Central memory CD8-positive, alpha-beta T cell (primary cell): ENCODE data around the gene FXN.
A peak's percentile ranks its signal among the peaks of the same experiment; 100 is the strongest.
"Not testable (repeated sequence)": the region's sequence is repeated elsewhere in the genome, so short reads cannot be mapped to it uniquely, and the experiment has no call there.

Source experiments
- ATAC-seq: fragments of 150-1000 bp; cut with Tn5 transposase; replicated peaks from 2 replicates; pipeline ENCODE4 v1.10.0; 2022; ENCODE audit warnings: mild to moderate bottlenecking, moderate FRiP score, moderate number of reproducible peaks; ENCODE audit not compliant: poor library complexity, severe bottlenecking; ENCODE audit errors: extremely low read depth
- DNase-seq, 2 donors: peaks; one replicate each; pipeline ENCODE4 v3.0.0; 2021; ENCODE audit warnings: low spot score in 2 of 2
- H3K27ac Mint-ChIP-seq: one replicate; pipeline ENCODE4 v1.8.0; 2022; ENCODE audit warnings: low read depth, mild to moderate bottlenecking, moderate library complexity, mixed read lengths
- H3K27me3 Mint-ChIP-seq: one replicate; pipeline ENCODE4 v1.8.0; 2022; ENCODE audit warnings: mixed read lengths
- H3K36me3 Mint-ChIP-seq: one replicate; pipeline ENCODE4 v1.8.0; 2022; ENCODE audit warnings: mild to moderate bottlenecking, moderate library complexity, mixed read lengths; ENCODE audit not compliant: insufficient read depth
- H3K4me1 Mint-ChIP-seq: one replicate; pipeline ENCODE4 v1.8.0; 2022; ENCODE audit warnings: mixed read lengths
- H3K4me3 Mint-ChIP-seq: one replicate; pipeline ENCODE4 v1.8.0; 2022; ENCODE audit warnings: mild to moderate bottlenecking, moderate library complexity, mixed read lengths
- H3K9me3 Mint-ChIP-seq: one replicate; pipeline ENCODE4 v1.8.0; 2022; ENCODE audit warnings: mixed read lengths

FXN gene

GRCh38 chr9:69030851-69031645 lies 4.5 kb upstream of the FXN start:
- no peak overlapping the region for H3K4me3 Mint-ChIP-seq
- H3K36me3 Mint-ChIP-seq = peaks cover 2% of the 10 kb centered on the region
- no peaks in the 10 kb centered on the region for H3K27me3 Mint-ChIP-seq
- ATAC-seq (no peak), DNase-seq (no peak)
- H3K4me1 Mint-ChIP-seq = peaks cover 1% of the 10 kb centered on the region
- H3K9me3 Mint-ChIP-seq = no peaks in the 10 kb centered on the region
- no peak overlapping the region for H3K27ac Mint-ChIP-seq

GRCh38 chr9:69034071-69034470 lies 1.5 kb upstream of the FXN start:
- Mint-ChIP-seq H3K4me1 (peaks cover 10% of the 10 kb centered on the region), H3K27me3 (no peaks in the 10 kb centered on the region), H3K4me3 (no peak overlapping the region), H3K36me3 (peaks cover 4% of the 10 kb centered on the region), H3K27ac (no peak overlapping the region), H3K9me3 (no peaks in the 10 kb centered on the region)
- ATAC-seq = no peak
- DNase-seq = no peak

DNA sequence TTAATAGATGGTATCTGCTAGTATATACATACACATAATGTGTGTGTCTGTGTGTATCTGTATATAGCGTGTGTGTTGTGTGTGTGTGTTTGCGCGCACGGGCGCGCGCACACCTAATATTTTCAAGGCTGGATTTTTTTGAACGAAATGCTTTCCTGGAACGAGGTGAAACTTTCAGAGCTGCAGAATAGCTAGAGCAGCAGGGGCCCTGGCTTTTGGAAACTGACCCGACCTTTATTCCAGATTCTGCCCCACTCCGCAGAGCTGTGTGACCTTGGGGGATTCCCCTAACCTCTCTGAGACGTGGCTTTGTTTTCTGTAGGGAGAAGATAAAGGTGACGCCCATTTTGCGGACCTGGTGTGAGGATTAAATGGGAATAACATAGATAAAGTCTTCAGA lies 757 bp downstream of the FXN start:
- peak overlapping the region; percentile 95 for H3K4me3 Mint-ChIP-seq
- peaks cover 4% of the 10 kb centered on the region for H3K36me3 Mint-ChIP-seq
- no peak for DNase-seq
- ATAC-seq = peak; percentile 22
- H3K27me3 Mint-ChIP-seq = no peaks in the 10 kb centered on the region
- peaks cover 16% of the 10 kb centered on the region for H3K4me1 Mint-ChIP-seq
- H3K27ac Mint-ChIP-seq = peak overlapping the region; percentile 85
- H3K9me3 Mint-ChIP-seq = no peaks in the 10 kb centered on the region

DNA sequence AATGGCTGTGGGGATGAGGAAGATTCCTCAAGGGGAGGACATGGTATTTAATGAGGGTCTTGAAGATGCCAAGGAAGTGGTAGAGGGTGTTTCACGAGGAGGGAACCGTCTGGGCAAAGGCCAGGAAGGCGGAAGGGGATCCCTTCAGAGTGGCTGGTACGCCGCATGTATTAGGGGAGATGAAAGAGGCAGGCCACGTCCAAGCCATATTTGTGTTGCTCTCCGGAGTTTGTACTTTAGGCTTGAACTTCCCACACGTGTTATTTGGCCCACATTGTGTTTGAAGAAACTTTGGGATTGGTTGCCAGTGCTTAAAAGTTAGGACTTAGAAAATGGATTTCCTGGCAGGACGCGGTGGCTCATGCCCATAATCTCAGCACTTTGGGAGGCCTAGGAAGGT lies 1.2 kb downstream of the FXN start:
- H3K4me3 Mint-ChIP-seq = peak overlapping the region; percentile 95
- no peak for DNase-seq
- H3K27me3 Mint-ChIP-seq = no peaks in the 10 kb centered on the region
- H3K4me1 Mint-ChIP-seq = peaks cover 17% of the 10 kb centered on the region
- H3K27ac Mint-ChIP-seq = peak overlapping the region; percentile 85
- no peak for ATAC-seq
- H3K9me3 Mint-ChIP-seq = no peaks in the 10 kb centered on the region
- peaks cover 4% of the 10 kb centered on the region for H3K36me3 Mint-ChIP-seq

DNA sequence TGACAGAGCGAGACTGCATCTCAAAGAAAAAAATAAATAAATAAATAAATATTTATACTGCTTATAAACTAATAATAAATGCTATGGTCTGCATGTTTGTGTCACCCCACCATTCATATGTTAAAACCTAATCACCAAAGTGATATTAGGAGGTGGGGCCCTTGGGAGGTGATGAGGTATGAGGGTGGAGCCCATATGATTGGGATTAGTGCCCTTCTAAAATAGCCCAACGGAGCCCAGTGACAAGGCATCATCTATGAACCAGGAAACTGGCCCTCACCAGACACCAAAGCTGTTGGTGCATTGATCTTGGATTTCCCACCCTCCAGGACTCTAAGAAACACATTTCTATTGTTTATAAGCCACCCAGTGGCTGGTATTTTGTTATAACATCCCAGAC lies 5.1 kb downstream of the FXN start:
- Mint-ChIP-seq H3K4me1 (peaks cover 42% of the 10 kb centered on the region), H3K4me3 (no peak overlapping the region), H3K36me3 (peaks cover 7% of the 10 kb centered on the region), H3K27ac (no peak overlapping the region), H3K27me3 (no peaks in the 10 kb centered on the region), H3K9me3 (no peaks in the 10 kb centered on the region)
- DNase-seq (no peak), ATAC-seq (no peak)

DNA sequence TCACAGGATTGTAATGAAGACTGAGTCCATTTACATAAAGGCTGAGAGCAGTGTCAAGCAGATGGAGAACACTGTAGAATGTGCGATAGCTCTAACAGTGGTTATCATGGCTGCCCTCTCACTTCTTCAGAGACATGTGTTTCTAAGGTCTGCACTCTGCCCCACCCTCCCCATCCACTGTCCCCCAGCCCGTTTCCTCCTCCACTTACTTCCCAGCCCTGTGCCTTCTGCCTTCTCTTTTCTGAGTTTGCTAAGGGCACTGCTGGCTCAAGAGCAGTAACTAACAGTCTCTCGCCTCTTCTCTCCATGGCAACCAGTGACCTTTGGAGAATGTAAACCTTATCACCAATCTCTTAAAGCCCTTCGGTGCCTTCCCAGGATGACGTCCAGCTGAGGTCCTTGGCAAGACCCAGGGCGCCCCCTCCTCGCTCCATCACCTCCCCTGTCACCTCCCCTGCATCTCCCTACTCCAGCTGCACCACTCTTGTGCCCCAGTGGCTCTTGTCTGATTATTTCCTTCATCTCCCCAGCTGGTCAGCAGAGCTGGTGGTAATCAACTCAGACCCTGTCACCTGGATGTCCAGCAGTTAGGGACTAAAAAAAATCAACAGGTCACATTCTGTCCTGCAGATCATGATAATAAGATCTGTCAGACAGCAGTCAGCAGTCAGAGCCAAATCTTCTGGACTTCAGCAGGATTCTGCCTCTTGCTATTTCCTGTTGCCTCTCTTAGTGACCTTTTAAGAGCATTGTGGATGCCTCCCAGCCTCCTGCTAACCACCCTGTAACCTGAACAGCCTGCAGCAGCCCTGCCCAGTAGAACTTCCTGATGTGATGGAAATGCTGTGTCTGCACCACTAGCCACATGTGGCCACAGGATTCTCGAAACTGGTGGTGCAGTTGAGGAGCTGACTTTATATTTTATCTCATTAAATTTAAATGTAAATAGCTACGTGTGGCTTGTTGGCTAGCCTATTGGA lies 9.0 kb downstream of the FXN start:
- Mint-ChIP-seq H3K36me3 (peaks cover 7% of the 10 kb centered on the region), H3K4me1 (peaks cover 41% of the 10 kb centered on the region), H3K27ac (no peak overlapping the region), H3K27me3 (no peaks in the 10 kb centered on the region), H3K4me3 (no peak overlapping the region), H3K9me3 (no peaks in the 10 kb centered on the region)
- no peak for DNase-seq
- no peak for ATAC-seq

- ATAC-seq = no peak
- no peak overlapping the region for H3K4me3 Mint-ChIP-seq
- no peaks in the 10 kb centered on the region for H3K9me3 Mint-ChIP-seq
- DNase-seq = no peak
- H3K27ac Mint-ChIP-seq = no peak overlapping the region
- no peaks in the 10 kb centered on the region for H3K27me3 Mint-ChIP-seq
- H3K36me3 Mint-ChIP-seq = peaks cover 8% of the 10 kb centered on the region
- peaks cover 40% of the 10 kb centered on the region for H3K4me1 Mint-ChIP-seq
Measured at GRCh38 chr9:69045821-69046220, 10.3 kb downstream of the FXN start.

DNA sequence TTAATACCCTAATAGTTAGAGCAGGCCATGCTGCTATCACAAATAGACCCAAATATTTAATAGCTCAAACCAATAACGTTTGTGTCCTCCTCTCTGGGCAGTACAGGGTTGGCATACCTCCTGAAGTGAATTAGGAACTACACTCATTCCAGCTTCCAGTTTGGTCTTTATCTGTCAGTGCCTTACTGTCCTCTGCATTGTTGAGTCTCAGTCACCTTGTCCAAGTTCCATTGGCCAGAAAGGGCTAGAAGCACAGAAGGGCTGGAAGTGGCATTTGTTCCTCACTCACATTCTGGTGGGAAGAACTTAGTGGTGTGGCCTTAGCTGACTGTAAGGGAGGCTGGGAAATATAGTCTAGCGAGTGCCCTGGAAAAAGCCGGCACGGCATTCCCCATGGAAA lies 11.2 kb downstream of the FXN start:
- H3K27ac Mint-ChIP-seq = no peak overlapping the region
- H3K4me3 Mint-ChIP-seq = no peak overlapping the region
- H3K36me3 Mint-ChIP-seq = peaks cover 8% of the 10 kb centered on the region
- ATAC-seq (no peak), DNase-seq (no peak)
- H3K9me3 Mint-ChIP-seq = no peaks in the 10 kb centered on the region
- peaks cover 35% of the 10 kb centered on the region for H3K4me1 Mint-ChIP-seq
- no peaks in the 10 kb centered on the region for H3K27me3 Mint-ChIP-seq

DNA sequence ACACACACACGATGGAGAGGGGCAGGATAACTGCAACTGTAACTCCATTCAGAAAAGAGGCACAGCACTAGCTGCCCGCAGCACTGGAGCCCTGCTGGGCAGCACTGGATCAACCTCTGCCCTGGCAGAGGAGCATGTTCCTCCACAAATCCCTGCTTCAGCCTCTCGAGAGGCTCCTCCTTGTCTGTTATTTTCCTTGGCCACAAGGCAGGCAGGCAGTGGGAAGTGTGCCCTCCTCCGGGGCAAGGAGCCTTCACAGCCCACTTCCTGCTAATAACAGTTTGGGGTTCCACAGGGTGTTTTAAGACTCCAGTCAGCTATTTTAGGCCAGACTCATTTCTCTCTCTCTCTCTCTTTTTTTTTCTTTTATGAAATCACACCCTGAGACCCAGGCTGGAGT lies 11.8 kb downstream of the FXN start:
- no peak for DNase-seq
- Mint-ChIP-seq H3K9me3 (no peaks in the 10 kb centered on the region), H3K27me3 (no peaks in the 10 kb centered on the region), H3K4me3 (no peak overlapping the region), H3K27ac (peak overlapping the region; percentile 80), H3K4me1 (peaks cover 31% of the 10 kb centered on the region), H3K36me3 (peaks cover 11% of the 10 kb centered on the region)
- ATAC-seq = no peak

DNA sequence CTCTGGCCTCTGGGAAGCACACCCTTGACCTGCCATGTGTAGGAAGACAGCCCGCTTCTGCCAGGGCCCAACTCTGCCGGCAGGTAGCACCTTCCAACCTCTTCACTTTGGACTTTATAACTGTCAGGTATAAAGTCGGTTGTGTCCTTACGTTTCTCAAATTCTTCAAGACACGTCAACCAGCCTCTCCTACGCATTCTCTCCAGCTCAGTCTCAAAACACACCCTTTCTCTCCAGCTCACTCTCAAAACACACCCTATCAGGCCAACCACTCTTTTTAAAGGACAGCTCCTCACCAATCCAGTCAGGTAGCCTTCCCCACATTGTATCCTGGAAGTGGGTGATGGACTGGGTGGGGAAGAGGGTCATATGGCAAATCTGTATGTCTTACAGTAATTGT lies 13.5 kb downstream of the FXN start:
- DNase-seq = no peak
- Mint-ChIP-seq H3K36me3 (peaks cover 11% of the 10 kb centered on the region), H3K9me3 (no peaks in the 10 kb centered on the region), H3K4me1 (peaks cover 17% of the 10 kb centered on the region), H3K27ac (no peak overlapping the region), H3K27me3 (no peaks in the 10 kb centered on the region), H3K4me3 (no peak overlapping the region)
- ATAC-seq = no peak

DNA sequence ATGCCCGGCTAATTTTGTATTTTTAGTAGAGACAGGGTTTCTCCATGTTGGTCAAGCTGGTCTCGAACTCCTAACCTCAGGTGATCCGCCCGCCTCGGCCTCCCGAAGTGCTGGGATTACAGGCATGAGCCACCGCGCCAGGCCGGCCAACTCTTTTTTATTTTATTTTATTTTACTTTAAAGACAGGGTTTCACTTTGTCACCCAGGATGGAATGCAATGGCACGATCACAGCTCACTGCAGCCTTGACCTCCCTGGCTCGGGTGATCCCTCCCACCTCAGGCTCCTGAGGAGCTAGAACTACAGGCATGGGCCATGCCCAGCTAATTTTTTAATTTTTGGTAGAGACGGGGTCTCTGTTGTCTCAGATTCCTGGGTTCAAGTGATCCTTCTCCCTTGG lies 15.4 kb downstream of the FXN start:
- not testable (repeated sequence) for DNase-seq, H3K36me3 Mint-ChIP-seq, H3K27ac Mint-ChIP-seq, H3K4me3 Mint-ChIP-seq, H3K4me1 Mint-ChIP-seq, ATAC-seq, H3K27me3 Mint-ChIP-seq, H3K9me3 Mint-ChIP-seq

GRCh38 chr9:69054989-69055388 lies 19.4 kb downstream of the FXN start:
- H3K9me3 Mint-ChIP-seq = no peaks in the 10 kb centered on the region
- H3K27ac Mint-ChIP-seq = no peak overlapping the region
- no peaks in the 10 kb centered on the region for H3K27me3 Mint-ChIP-seq
- no peak overlapping the region for H3K4me3 Mint-ChIP-seq
- DNase-seq (no peak), ATAC-seq (no peak)
- peaks cover 6% of the 10 kb centered on the region for H3K36me3 Mint-ChIP-seq
- H3K4me1 Mint-ChIP-seq = no peaks in the 10 kb centered on the region
